ENCODE results near the gene HS6ST3. TPM values are rescaled to one million over a fixed set of nuclear protein-coding genes. Genes with fewer than 3 reads are reported as not detected.

Gene HS6ST3
- total and polyA plus RNA-seq, 9 of the 15 experiments (the other 6 are each of a cell fraction or from before 2014, with no cell fraction given): not detected

GRCh38 chr13:96636001-96636709 is 546.2 kb downstream of the HS6ST3 start (continued):
- no peak for TF ChIP-seq HINFP (tag; conservative IDR thresholded peaks at IDR 0.05; ENCODE audit: low read depth)
- TF ChIP-seq GATA2 (CRISPR knock-in tag; IDR thresholded peaks at IDR 0.05): no peak
- no peak for TF ChIP-seq TCF7 (IDR thresholded peaks at IDR 0.05; ENCODE audit: borderline replicate concordance)
- TF ChIP-seq CHAMP1 (IDR thresholded peaks at IDR 0.05): no peak

- ATAC-seq (no peak), FAIRE-seq (no peak), DNase-seq (ENCODE audit: extremely low read depth in 1 of 4, low spot score in 3 of 4) (no peak)
- no peaks in the 10 kb centered on the region for H3K4me1 ChIP-seq (replicated peaks in 1 of 2; ENCODE audit: control insufficient read depth in 2 of 2, insufficient read depth in 2 of 2, low read length in 2 of 2)
- H4K20me1 ChIP-seq (replicated peaks; ENCODE audit: control insufficient read depth, insufficient read depth, low read length): no peaks in the 10 kb centered on the region
- H3K27me3 ChIP-seq (ENCODE audit: control insufficient read depth in 2 of 2, insufficient read depth in 2 of 2, low read length in 2 of 2): no peaks in the 10 kb centered on the region
- H3K9me1 ChIP-seq (ENCODE audit: control insufficient read depth, insufficient read depth, low read length): no peaks in the 10 kb centered on the region
- ChIA-PET POLR2A (no interaction called here), CTCF (ENCODE audit: low intra/inter-chr PET ratio) (no interaction called here)
- intact Hi-C loops (cut with micrococcal nuclease): no loop called here
- no peak overlapping the region for H3K9ac ChIP-seq (ENCODE audit: insufficient read depth in 1 of 2, low read depth in 2 of 2, low read length in 2 of 2)
- no peaks in the 10 kb centered on the region for H3K9me3 ChIP-seq (replicated peaks; ENCODE audit: control insufficient read depth, insufficient read depth, low read depth, low read length)
- no peak overlapping the region for H2AFZ ChIP-seq (ENCODE audit: low read depth, low read length)
- no peak overlapping the region for H3K4me3 ChIP-seq
- no peaks in the 10 kb centered on the region for H3K36me3 ChIP-seq (ENCODE audit: control insufficient read depth, insufficient read depth, low read length)
- no peaks in the 10 kb centered on the region for H3K79me2 ChIP-seq (ENCODE audit: control insufficient read depth, insufficient read depth, low read length)
- no peak overlapping the region for H3K4me2 ChIP-seq (ENCODE audit: insufficient read depth, low read length)
- in situ Hi-C loops (cut with MboI): no loop called here
- no TSS peak for BruUV-seq (replicated peaks)
- no peak overlapping the region for H3K27ac ChIP-seq (ENCODE audit: extremely low read depth, low read depth, low read length)
- TF ChIP-seq NFXL1 (CRISPR knock-in tag; IDR thresholded peaks at IDR 0.05): no peak
- no peak for TF ChIP-seq RFX1 (IDR thresholded peaks at IDR 0.05)
- TF ChIP-seq JUN (IDR thresholded peaks at IDR 0.05; ENCODE audit: borderline replicate concordance, low read depth, low read length): no peak
- TF ChIP-seq JUN (CRISPR knock-in tag; IDR thresholded peaks at IDR 0.05; ENCODE audit: borderline replicate concordance): no peak
- no peak for TF ChIP-seq SP1 (CRISPR knock-in tag; IDR thresholded peaks at IDR 0.05)
- no peak for TF ChIP-seq ZNF184 (CRISPR knock-in tag; IDR thresholded peaks at IDR 0.05)
- no peak for TF ChIP-seq DLX4 (CRISPR knock-in tag; IDR thresholded peaks at IDR 0.05)
- no peak for TF ChIP-seq THRAP3 (IDR thresholded peaks at IDR 0.05; ENCODE audit: borderline replicate concordance)
- no peak for TF ChIP-seq RBM17 (IDR thresholded peaks at IDR 0.05; ENCODE audit: borderline replicate concordance, low read depth, low read length)
- TF ChIP-seq ATF7 (IDR thresholded peaks at IDR 0.05): no peak
- TF ChIP-seq RFX5 (IDR thresholded peaks at IDR 0.05; ENCODE audit: low read depth, low read length): no peak
- TF ChIP-seq IFI16 (CRISPR knock-in tag; IDR thresholded peaks at IDR 0.05): no peak
- no peak for TF ChIP-seq BMI1 (IDR thresholded peaks at IDR 0.05; ENCODE audit: low read length)
- no peak for TF ChIP-seq JUNB (CRISPR knock-in tag; conservative IDR thresholded peaks at IDR 0.05)
- TF ChIP-seq PCBP2 (IDR thresholded peaks at IDR 0.05; ENCODE audit: low read depth, low read length, poor library complexity, severe bottlenecking): no peak
- no peak for TF ChIP-seq RBM34 (IDR thresholded peaks at IDR 0.05; ENCODE audit: borderline replicate concordance, insufficient read depth, low read length)
These were observed 547.1 kb downstream of the HS6ST3 start for GRCh38 chr13:96637039-96637438.
